Measurements from ENCODE around the gene LINGO3.

The LINGO3 gene

DNA sequence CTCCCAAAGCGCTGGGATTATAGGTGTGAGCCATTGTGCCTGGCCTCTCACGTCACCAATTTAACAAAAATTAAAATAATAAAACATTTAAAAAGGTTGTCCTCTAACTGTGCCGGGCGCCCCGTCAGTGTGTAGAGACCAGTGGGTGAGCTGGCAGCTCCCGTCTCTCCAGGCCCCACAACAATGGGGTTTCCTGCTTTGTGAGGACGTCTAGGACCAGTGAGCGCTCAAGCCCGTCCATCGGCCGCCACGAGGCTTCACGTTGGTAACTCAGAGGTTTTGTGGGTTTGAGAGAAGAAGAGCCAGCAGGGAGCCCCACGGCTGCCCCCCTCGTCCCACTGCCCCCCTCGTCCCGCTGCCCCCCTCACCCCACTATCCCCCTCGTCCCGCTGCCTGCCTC is 15.8 kb upstream of the LINGO3 start:
- TF ChIP-seq, protein P1, sequence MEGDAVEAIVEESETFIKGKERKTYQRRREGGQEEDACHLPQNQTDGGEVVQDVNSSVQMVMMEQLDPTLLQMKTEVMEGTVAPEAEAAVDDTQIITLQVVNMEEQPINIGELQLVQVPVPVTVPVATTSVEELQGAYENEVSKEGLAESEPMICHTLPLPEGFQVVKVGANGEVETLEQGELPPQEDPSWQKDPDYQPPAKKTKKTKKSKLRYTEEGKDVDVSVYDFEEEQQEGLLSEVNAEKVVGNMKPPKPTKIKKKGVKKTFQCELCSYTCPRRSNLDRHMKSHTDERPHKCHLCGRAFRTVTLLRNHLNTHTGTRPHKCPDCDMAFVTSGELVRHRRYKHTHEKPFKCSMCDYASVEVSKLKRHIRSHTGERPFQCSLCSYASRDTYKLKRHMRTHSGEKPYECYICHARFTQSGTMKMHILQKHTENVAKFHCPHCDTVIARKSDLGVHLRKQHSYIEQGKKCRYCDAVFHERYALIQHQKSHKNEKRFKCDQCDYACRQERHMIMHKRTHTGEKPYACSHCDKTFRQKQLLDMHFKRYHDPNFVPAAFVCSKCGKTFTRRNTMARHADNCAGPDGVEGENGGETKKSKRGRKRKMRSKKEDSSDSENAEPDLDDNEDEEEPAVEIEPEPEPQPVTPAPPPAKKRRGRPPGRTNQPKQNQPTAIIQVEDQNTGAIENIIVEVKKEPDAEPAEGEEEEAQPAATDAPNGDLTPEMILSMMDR (conservative IDR thresholded peaks at IDR 0.05): no peak
- no peak for TF ChIP-seq ZFX (IDR thresholded peaks at IDR 0.05)
- H3K27ac ChIP-seq: no peak overlapping the region

DNA sequence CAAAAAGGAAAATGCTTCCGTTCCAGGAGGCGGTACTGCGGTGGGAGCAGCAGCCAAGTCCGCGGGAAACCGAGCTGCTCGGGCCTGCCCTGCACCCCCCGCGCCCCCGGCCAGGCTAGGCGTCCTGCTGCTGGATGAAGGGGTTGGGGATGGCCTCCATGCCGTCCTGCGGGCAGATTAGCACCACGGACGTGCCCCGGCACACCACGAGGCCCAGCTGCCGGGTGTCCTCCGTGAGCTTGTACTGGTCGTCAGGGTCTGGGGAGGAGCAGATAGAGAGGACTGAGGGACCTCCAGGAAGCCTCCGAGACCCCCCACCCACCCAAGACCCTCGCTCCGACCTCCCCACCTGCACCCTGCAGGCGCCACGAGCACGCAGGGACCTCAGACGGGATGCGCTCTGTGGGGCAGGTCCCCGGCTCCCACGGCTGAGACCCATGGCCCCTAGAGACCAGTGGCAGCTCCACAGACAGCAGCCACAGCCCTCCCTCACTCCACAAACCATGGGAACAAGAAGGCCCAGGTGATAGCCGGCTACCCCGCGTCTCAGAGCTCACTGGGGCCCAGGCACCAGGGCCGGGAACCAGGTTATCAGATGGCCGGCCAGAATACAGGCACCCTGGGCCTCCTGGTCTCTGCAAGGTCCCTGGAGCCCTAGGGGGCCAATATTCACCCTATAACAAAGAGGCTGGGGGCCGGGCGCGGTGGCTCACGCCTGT is 13.8 kb upstream of the LINGO3 start:
- no peak overlapping the region for H3K27ac ChIP-seq
- TF ChIP-seq, protein P1 (conservative IDR thresholded peaks at IDR 0.05): no peak
- TF ChIP-seq ZFX (IDR thresholded peaks at IDR 0.05): no peak

DNA sequence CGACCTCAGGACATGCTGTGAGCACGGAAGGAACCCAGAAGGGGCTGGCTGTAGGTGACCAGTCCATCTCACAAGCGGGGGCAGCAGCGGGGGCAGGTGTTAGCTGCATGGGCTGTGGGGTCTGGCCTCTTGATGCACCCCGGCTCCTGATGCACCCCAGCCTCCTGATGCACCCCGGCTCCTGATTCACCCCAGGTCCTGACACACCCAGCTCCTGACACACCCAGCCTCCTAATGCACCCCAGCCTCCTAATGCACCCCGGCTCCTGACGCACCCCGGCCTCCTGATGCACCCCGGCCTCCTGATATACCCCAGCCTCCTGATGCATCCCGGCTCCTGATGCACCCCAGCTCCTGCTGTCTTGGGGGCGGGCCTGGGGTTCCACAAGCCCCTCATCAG is 13.0 kb upstream of the LINGO3 start:
- TF ChIP-seq ZFX (IDR thresholded peaks at IDR 0.05): no peak
- TF ChIP-seq, protein P1 (conservative IDR thresholded peaks at IDR 0.05): no peak
- no peak overlapping the region for H3K27ac ChIP-seq

DNA sequence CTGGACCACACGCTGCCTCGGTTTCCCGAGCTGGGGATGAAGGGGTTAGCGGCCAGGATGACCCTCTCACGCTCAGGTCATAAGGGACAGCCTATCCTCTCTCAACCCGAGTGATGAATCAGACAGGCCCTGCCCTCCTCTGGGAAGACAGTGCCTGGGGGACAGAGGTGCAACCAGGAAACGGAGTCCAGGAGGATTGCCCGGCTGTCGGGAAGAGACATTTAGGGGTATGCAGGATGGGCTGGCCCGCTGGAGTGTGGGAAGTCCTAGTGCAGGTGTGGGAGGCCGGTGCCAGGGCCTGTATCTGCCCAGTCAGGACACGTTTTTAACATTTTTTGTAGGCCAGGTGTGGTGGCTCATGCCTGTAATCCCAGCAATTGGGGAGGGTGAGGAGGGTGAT is 12.1 kb upstream of the LINGO3 start:
- TF ChIP-seq, protein P1 (conservative IDR thresholded peaks at IDR 0.05): no peak
- TF ChIP-seq ZFX (IDR thresholded peaks at IDR 0.05): no peak
- H3K27ac ChIP-seq: no peak overlapping the region

DNA sequence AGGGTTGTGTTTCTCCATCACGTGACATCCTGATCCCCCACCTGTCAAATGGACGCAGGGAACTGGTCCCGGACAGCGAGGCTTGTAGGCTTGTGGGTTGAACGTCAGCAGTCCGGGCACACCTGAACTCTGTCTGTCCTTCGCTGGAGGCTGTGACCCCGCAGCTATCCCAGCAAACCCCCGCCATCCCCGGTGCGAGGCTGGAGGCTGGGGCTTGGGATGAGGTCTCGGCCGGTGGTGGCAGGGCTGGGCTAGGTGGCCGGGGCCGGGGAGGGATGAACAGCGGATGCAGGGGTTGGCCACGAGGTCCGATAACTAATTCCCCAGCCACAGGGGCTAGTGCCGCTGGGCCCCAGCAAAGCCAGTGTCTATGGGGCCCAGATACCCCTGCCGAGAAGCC is 11.6 kb upstream of the LINGO3 start:
- no peak overlapping the region for H3K27ac ChIP-seq
- TF ChIP-seq ZFX (IDR thresholded peaks at IDR 0.05): no peak
- TF ChIP-seq, protein P1 (conservative IDR thresholded peaks at IDR 0.05): no peak

DNA sequence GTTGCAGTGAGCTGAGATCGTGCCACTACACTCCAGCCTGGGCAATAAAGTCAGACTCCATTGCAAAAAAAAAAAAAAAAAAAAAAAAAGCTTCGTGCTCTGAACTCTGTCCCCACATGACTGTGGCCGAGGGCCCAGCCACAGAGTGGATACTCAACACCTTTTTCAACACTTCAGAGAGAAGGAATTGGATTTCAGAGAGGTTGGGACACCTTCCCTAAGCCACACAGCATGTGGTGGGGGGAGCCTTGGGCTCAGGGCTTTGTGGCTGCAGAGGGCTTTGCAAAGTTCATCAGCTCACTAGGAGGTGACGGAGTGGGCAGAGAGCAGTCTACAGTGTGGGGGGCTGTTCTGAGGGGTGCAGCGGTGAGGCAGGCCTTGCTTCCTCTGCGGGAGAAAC is 11.0 kb upstream of the LINGO3 start:
- H3K27ac ChIP-seq: no peak overlapping the region
- TF ChIP-seq, protein P1 (conservative IDR thresholded peaks at IDR 0.05): no peak
- no peak for TF ChIP-seq ZFX (IDR thresholded peaks at IDR 0.05)

DNA sequence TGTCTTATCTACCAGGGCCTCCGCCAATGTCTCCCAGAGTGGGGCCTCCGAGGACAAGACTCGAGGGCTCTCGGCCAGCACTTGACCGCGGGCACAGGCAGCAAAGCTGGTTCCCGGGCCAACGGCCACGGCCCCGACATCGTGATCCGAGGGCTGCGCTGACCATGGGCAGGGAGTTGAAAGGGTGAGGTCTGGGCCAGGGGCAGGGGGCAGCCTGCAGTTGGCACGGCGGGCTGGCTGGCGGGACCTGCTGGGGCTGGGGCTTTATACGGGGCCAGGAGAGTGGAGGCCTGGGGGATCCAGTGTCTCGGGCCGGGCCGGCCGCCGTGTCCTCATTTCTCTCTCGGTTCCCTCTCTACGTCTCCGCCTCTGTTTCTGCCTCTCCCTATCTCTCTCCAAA is 9.8 kb upstream of the LINGO3 start:
- no peak overlapping the region for H3K27ac ChIP-seq
- TF ChIP-seq, protein P1 (conservative IDR thresholded peaks at IDR 0.05): no peak
- TF ChIP-seq ZFX (IDR thresholded peaks at IDR 0.05): no peak

Measured in C4-2B (cell line).